Caco-2 (cell line): ENCODE results near the gene MAZ. TPM values are rescaled to one million over a fixed set of nuclear protein-coding genes. Genes with fewer than 3 reads are reported as not detected.

Experiments used
- BruUV-seq: library from RNA; stranded (reverse); fragments of 400-500 nt; replicated peaks from 2 replicates; lab custom pipeline; 2021; lab: Mats Ljungman, UMichigan
- CTCF ChIA-PET: fragments of 300-600 bp; sonication (Branson Sonifier 250); formaldehyde crosslinking; loops from one replicate; lab custom pipeline; 2022; ENCODE audit warnings: antibody characterized with exemption; lab: Charles Lee
- POLR2A ChIA-PET: fragments of 300-600 bp; sonication (Branson Sonifier 250); formaldehyde crosslinking; loops from one replicate; lab custom pipeline; 2022; ENCODE audit warnings: antibody characterized with exemption; lab: Charles Lee
- DNase-seq, 2 experiments: peaks; one replicate each; pipeline versions ENCODE4 v3.0.0 to v3.0.0-alpha.2; 2020 to 2022
- H3K27me3 ChIP-seq: replicated peaks from 2 replicates; pipeline ENCODE4 v1.6.0; 2011; ENCODE audit warnings: low read length; ENCODE audit not compliant: control insufficient read depth, insufficient read depth
- H3K36me3 ChIP-seq: 2 replicates; pipeline ENCODE4 v1.5.1; 2011; ENCODE audit warnings: low read length; ENCODE audit not compliant: control insufficient read depth, insufficient read depth
- H3K4me1 ChIP-seq: fragments of 250-450 bp; sonication (Bioruptor Pico); 2 replicates; pipeline ENCODE4 v1.5.1; 2020; ENCODE audit warnings: mild to moderate bottlenecking
- H3K4me3 ChIP-seq: 2 replicates; pipeline ENCODE4 v1.5.1; 2011; ENCODE audit warnings: low read depth, mild to moderate bottlenecking, control low read depth, low read length
- H3K9me3 ChIP-seq: fragments of 250-450 bp; sonication (Bioruptor Pico); 2 replicates; pipeline ENCODE4 v1.5.1; 2020; ENCODE audit warnings: mild to moderate bottlenecking, moderate library complexity
- H3K27ac Mint-ChIP-seq: one replicate; pipeline ENCODE4 v1.8.0; 2022; ENCODE audit warnings: mixed read lengths; ENCODE audit not compliant: unreplicated experiment
- H3K27me3 Mint-ChIP-seq: one replicate; pipeline ENCODE4 v1.8.0; 2022; ENCODE audit warnings: mixed read lengths; ENCODE audit not compliant: insufficient read depth, unreplicated experiment
- H3K36me3 Mint-ChIP-seq: one replicate; pipeline ENCODE4 v1.8.0; 2022; ENCODE audit warnings: mild to moderate bottlenecking, mixed read lengths; ENCODE audit not compliant: insufficient read depth, unreplicated experiment
- H3K4me1 Mint-ChIP-seq: one replicate; pipeline ENCODE4 v1.8.0; 2022; ENCODE audit warnings: low read depth, mixed read lengths; ENCODE audit not compliant: unreplicated experiment
- H3K4me3 Mint-ChIP-seq: one replicate; pipeline ENCODE4 v1.8.0; 2022; ENCODE audit warnings: mild to moderate bottlenecking, moderate library complexity, mixed read lengths; ENCODE audit not compliant: unreplicated experiment
- H3K9me3 Mint-ChIP-seq: one replicate; pipeline ENCODE4 v1.8.0; 2022; ENCODE audit warnings: mixed read lengths; ENCODE audit not compliant: unreplicated experiment
- CTCF ChIP-seq, 2 experiments: fragments of 200-600 bp in 1 of 2; IDR thresholded peaks; 1 replicate in 1 of 2; 2 replicates in 1 of 2; pipeline versions ENCODE4 v1.5.1 to v1.8.0; 2011 to 2022; ENCODE audit warnings: antibody characterized with exemption in 1 of 2, control low read depth in 1 of 2, inconsistent platforms in 1 of 2, low read depth in 1 of 2, low read length in 1 of 2, mild to moderate bottlenecking in 1 of 2, moderate library complexity in 1 of 2; ENCODE audit not compliant: insufficient read depth in 1 of 2, severe bottlenecking in 1 of 2, unreplicated experiment in 1 of 2
- intact Hi-C: fragments of 100-400 bp; cut with micrococcal nuclease; formaldehyde crosslinking; loops from one replicate; pipeline ENCODE4 v1.10.0; 2022; ENCODE audit not compliant: unreplicated experiment
- total RNA-seq: library from RNA; stranded (reverse); gene quantifications from 2 replicates; pipeline ENCODE4 v1.2.3, GENCODE V29; 2022

Gene MAZ
- total RNA-seq, 1 experiment from 2014 or later, result 317 TPM

GRCh38 chr16:29794231-29794710 is 12.1 kb upstream of the MAZ start:
- Histone ChIP-seq H3K36me3 (peaks cover 4% of the 10 kb centered on the region), H3K9me3 (no peaks in the 10 kb centered on the region), H3K27me3 (no peaks in the 10 kb centered on the region), H3K4me3 (no peak overlapping the region), H3K4me1 (0 out of 2 replicates have a peak, but pooled peaks cover 5% of the 10 kb centered on the region)
- Mint-ChIP-seq H3K4me1 (peaks cover 22% of the 10 kb centered on the region), H3K27me3 (no peaks in the 10 kb centered on the region), H3K9me3 (no peaks in the 10 kb centered on the region), H3K4me3 (no peak overlapping the region), H3K36me3 (peaks cover 60% of the 10 kb centered on the region), H3K27ac (no peak overlapping the region)
- BruUV-seq, result no TSS peak
- ChIA-PET CTCF (no interaction called here), POLR2A (no interaction called here)
- intact Hi-C loops, result no loop called here
- DNase-seq, result no peak
- no peak for TF ChIP-seq CTCF (IDR thresholded peaks at IDR 0.05; ENCODE audit: insufficient read depth in 1 of 2, low read depth in 1 of 2, low read length in 1 of 2, severe bottlenecking in 1 of 2, unreplicated experiment in 1 of 2)

GRCh38 chr16:29802416-29802935 is 3.9 kb upstream of the MAZ start:
- Histone ChIP-seq H3K4me3 (no peak overlapping the region), H3K9me3 (no peaks in the 10 kb centered on the region), H3K4me1 (peaks cover 9% of the 10 kb centered on the region; the same call in 1 of the 2 replicates), H3K27me3 (no peaks in the 10 kb centered on the region), H3K36me3 (peaks cover 8% of the 10 kb centered on the region)
- ChIA-PET POLR2A (interaction anchor here (0.5 kb wide), 1 partner anchor 13 kb away, joined by 3 read pairs; no protein-coding TSS in a partner anchor), CTCF (interaction anchor here (0.6 kb wide), 1 partner anchor 46 kb away, joined by 3 read pairs; no protein-coding TSS in a partner anchor)
- no peak for TF ChIP-seq CTCF (IDR thresholded peaks at IDR 0.05; ENCODE audit: insufficient read depth in 1 of 2, low read depth in 1 of 2, low read length in 1 of 2, severe bottlenecking in 1 of 2, unreplicated experiment in 1 of 2)
- peaks cover 17% of the 10 kb centered on the region for H3K4me1 Mint-ChIP-seq
- no peaks in the 10 kb centered on the region for H3K9me3 Mint-ChIP-seq
- peaks cover 87% of the 10 kb centered on the region for H3K36me3 Mint-ChIP-seq
- no peak overlapping the region for H3K27ac Mint-ChIP-seq
- intact Hi-C loops, result no loop called here
- no peaks in the 10 kb centered on the region for H3K27me3 Mint-ChIP-seq
- H3K4me3 Mint-ChIP-seq, result peak overlapping the region; percentile 5
- no TSS peak for BruUV-seq
- DNase-seq, result no peak

- H3K4me1 Mint-ChIP-seq, result peaks cover 23% of the 10 kb centered on the region
- intact Hi-C loops, result loop anchor here (2.0 kb wide), 1 partner anchor 13 kb away; the partner anchor contains the start of gene KIF22
- no peak overlapping the region for H3K4me3 ChIP-seq
- H3K36me3 ChIP-seq, result peaks cover 9% of the 10 kb centered on the region
- no peaks in the 10 kb centered on the region for H3K9me3 ChIP-seq
- peak overlapping the region; percentile 79 for H3K4me3 Mint-ChIP-seq
- H3K9me3 Mint-ChIP-seq, result no peaks in the 10 kb centered on the region
- no peaks in the 10 kb centered on the region for H3K27me3 ChIP-seq
- H3K27me3 Mint-ChIP-seq, result no peaks in the 10 kb centered on the region
- peaks cover 16% of the 10 kb centered on the region; the same call in 1 of the 2 replicates for H3K4me1 ChIP-seq
- peaks cover 89% of the 10 kb centered on the region for H3K36me3 Mint-ChIP-seq
- no TSS peak for BruUV-seq
- H3K27ac Mint-ChIP-seq, result peak overlapping the region; percentile 92
- CTCF ChIA-PET, result interaction anchor here (0.6 to 1.2 kb wide), 4 partner anchors 12 to 105 kb away, joined by 3 to 7 read pairs (median 4); partner anchors contain the start of gene PAGR1
- DNase-seq, result no peak
- POLR2A ChIA-PET, result interaction anchor here (0.9 kb wide), 1 partner anchor 104 kb away, joined by 4 read pairs; no protein-coding TSS in a partner anchor
- no peak for TF ChIP-seq CTCF (IDR thresholded peaks at IDR 0.05; ENCODE audit: insufficient read depth in 1 of 2, low read depth in 1 of 2, low read length in 1 of 2, severe bottlenecking in 1 of 2, unreplicated experiment in 1 of 2)
Measured at GRCh38 chr16:29804020-29804419, 2.3 kb upstream of the MAZ start.
